Measurements from ENCODE around the gene GLIS1.

GRCh38 chr1:53485478-53486394, 253.2 kb downstream of the GLIS1 start:
- TF ChIP-seq CTCF (IDR thresholded peaks at IDR 0.05; ENCODE audit: poor library complexity) (peak; percentile 96), EZH2phosphoT487 (IDR thresholded peaks at IDR 0.05; ENCODE audit: low read depth, severe bottlenecking, unreplicated experiment) (no peak)
